Activated CD4-positive, alpha-beta T cell treated with anti-CD3 and anti-CD28 coated beads, Interleukin-2, Interleukin-6, amounts not matched to agents 100 ng/mL and 50 ng/mL, durations not matched to agents 16 hours and 8 hours (primary cell): ENCODE results near the gene XIAP.

Experiments used
- DNase-seq: peaks from one replicate; pipeline ENCODE4 v3.0.0-alpha.2; 2020

XIAP gene

GRCh38 chrX:123961268-123962005, 101.6 kb downstream of the XIAP start, which contains the start of gene STAG2:
Gene STAG2, plus strand, starts transcription at chrX:123961706. Its CDS starts 60,922 bp downstream, at chrX:124022628.
- peak; percentile 72 for DNase-seq

GRCh38 chrX:123962006-123962467, 102.2 kb downstream of the XIAP start:
- DNase-seq: no peak

GRCh38 chrX:123962794-123963373, 103.0 kb downstream of the XIAP start:
- DNase-seq: peak; percentile 89
